Measurements from ENCODE around the gene STX8.

The STX8 gene

DNA sequence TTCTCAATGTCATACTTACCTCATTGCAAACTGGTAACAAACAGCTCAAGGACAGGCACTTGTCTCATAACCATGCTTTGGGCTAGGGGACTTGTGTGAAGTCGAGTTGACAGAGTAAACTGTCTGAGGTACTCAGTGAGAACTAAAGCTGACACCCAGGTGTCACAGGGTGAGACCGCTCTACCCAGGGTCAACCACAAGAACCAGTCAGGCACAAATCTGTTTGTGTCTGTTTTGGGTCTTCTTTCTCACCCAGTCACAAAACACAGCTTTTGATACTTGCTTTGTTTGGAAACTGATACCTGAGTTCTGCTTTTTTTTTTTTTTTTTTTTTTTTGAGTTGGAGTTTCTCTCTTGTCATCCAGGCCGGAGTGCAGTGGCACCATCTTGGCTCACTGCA, 161.1 kb downstream of the STX8 start:
- no peak for TF ChIP-seq GATA3 (IDR thresholded peaks at IDR 0.05; ENCODE audit: low read depth, low read length)
- no peak for TF ChIP-seq GATA2 (IDR thresholded peaks at IDR 0.05; ENCODE audit: low read depth, low read length)

DNA sequence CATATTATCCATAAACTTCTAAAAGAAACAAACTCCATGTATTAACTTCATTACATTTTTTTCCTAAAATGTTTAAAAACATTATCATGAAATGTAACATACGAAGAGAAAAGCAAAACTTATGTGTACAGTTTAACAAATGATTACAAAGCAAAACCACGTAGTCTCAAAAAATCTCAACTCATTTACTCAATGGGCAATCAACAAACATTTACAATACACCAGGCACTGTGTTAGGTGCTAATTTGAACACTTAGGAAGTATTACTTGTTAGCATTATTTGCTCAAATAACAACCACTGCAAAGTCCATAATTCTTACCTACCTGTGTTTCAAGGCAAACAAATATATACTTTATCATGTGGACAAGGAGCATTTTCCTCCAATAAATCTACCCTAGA, 164.9 kb downstream of the STX8 start:
- TF ChIP-seq GATA2 (IDR thresholded peaks at IDR 0.05; ENCODE audit: low read depth, low read length) (no peak), GATA3 (IDR thresholded peaks at IDR 0.05; ENCODE audit: low read depth, low read length) (no peak)

DNA sequence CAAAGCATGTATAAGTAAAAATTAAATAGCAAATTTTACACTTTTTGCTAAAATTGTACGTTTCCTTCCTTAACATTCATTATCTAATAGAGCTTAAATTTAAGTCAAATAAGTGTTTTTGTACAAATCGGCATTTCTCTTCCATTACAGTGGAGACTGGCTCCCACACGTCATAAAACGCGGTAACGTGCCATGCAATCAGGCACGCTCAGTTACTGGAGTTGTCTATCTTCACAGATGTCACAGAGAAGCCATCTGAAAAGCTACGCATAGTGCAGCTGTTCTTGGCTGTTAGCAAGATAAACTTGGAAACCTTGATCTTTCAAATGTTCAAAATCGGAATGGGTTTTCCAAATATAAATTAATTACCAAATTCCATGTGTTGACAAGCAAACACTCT, 165.3 kb downstream of the STX8 start:
- no peak; the same call in 1 of the 2 replicates for TF ChIP-seq GATA2 (IDR thresholded peaks at IDR 0.05; ENCODE audit: low read depth, low read length)
- TF ChIP-seq GATA3 (IDR thresholded peaks at IDR 0.05; ENCODE audit: low read depth, low read length) = no peak

DNA sequence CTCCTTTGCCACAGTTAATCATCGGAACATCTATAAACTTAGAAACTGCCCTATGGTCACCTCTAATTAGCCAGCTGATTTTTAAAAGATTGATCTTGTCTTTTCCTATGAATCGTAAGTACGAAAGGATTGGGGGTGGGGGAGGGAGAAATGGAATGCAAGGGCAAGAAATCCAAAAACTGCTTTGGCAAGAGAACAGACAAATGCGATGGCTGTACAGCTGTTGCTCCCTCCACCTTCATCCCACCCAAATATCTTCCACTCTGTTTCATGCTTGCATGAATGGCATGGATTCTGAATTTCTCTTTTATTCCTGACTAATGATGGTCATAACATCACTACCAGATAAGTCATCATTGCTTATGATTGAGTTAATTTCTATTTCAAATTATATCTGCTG, 165.7 kb downstream of the STX8 start:
- TF ChIP-seq GATA2 (IDR thresholded peaks at IDR 0.05; ENCODE audit: low read depth, low read length) = no peak; the same call in 1 of the 2 replicates
- no peak for TF ChIP-seq GATA3 (IDR thresholded peaks at IDR 0.05; ENCODE audit: low read depth, low read length)

DNA sequence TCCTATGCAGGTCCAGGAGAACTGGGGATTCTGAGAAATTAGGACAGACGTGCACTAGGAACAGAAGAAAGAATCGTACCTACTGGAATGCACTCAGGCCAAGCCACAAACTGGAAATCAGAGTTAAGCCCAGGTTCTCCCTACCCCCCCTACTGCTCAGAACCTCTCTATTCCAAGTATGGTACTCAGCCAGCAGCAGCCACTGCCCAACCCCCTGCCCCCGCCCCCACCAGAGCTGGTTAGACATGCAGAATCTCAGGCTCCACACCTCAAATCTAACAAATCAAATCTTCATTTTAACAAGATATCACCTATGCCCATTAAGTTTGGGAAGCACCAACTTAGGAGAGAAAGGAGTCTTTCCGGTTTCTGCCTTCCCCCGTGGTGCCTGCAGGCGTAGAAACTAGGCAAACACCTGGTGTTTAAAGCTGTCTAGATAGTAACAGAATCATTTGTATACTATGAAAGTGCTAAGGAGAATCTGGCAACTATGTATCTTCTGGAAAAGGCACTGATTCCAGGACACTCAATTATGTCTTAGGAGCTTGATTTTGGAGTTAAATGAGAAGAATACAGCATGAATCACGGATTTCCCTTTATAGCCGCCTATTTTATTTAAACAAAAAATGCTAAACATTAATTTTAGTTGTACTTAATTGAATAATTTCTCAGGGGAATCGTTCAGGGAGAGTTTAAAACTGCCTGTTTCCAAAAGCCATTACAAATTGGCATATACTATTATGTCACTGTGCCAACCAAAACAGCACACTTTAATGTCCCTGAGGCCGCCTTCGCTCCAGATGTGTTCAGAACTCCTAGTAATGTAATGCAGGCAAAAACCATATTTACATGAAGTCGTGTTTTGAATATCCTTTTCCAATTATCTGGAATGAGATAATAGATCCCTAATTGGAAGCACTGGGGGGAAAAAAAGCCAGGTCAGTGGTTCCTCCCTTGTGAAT, 166.5 kb downstream of the STX8 start:
- TF ChIP-seq GATA2 (IDR thresholded peaks at IDR 0.05; ENCODE audit: low read depth, low read length) (no peak), GATA3 (IDR thresholded peaks at IDR 0.05; ENCODE audit: low read depth, low read length) (no peak)

DNA sequence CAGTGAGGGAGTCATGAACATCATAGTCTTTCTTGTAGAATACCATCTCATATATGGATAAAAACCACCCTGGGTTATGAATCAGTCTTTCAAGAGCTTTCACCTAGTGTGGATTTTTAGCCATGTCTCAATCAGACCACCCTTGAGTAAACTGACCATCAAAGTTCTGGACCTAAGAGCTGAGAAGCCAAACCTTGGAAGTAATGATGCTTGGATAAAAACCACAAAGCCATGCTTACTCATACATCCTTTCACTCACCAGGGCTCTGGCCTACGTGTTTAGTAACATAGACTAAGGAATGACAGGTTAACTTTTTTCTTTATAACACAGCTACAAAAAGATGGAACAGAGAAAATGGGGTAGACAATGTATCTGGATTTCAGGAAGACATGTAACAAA, 167.2 kb downstream of the STX8 start:
- TF ChIP-seq GATA2 (IDR thresholded peaks at IDR 0.05; ENCODE audit: low read depth, low read length) (no peak), GATA3 (IDR thresholded peaks at IDR 0.05; ENCODE audit: low read depth, low read length) (no peak)

DNA sequence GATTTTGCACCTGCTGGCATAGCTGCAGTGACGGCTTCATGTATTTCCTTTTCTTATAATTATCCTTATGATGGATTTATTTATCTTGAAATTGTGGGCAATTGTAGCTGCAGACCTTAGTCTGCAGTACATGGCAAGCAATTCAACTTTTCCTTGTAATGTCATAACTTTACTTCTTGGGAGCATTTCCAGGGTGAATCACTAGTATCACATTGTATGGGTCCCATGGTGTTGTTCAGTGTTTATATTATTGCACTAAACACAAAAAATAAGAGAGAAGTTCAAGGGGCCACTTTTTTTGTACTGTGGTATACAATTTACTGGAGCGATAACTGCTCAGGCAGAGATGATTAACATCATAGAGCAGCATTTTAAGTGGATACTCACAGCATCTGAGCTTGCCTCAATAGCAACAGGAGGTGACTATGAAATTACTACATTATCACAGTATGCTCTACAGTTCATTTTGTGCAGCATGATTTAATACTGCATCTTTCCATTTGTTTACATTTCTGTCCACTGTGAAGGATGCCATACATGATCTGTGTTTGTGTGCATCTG, 169.5 kb downstream of the STX8 start:
- no peak for TF ChIP-seq GATA2 (IDR thresholded peaks at IDR 0.05; ENCODE audit: low read depth, low read length)
- no peak for TF ChIP-seq GATA3 (IDR thresholded peaks at IDR 0.05; ENCODE audit: low read depth, low read length)

DNA sequence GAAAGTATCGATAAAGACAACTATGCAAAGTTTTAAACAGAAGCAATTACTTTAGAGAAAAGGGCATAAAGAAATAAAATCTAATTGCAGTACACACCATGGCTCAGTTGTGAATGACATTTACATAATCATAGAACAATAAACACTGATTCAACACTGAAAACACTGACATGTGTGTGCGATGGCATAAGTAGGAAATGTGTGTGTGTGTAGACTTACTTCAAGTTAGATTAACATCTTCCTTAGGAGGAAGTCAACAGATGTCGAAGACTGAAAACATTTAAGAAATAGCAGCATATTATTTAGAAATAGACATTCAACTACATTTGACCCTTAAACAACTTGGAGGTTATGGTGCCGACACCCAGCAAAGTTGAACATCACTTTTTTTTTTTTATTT, 172.4 kb downstream of the STX8 start:
- TF ChIP-seq GATA2 (IDR thresholded peaks at IDR 0.05; ENCODE audit: low read depth, low read length) (no peak), GATA3 (IDR thresholded peaks at IDR 0.05; ENCODE audit: low read depth, low read length) (no peak)

DNA sequence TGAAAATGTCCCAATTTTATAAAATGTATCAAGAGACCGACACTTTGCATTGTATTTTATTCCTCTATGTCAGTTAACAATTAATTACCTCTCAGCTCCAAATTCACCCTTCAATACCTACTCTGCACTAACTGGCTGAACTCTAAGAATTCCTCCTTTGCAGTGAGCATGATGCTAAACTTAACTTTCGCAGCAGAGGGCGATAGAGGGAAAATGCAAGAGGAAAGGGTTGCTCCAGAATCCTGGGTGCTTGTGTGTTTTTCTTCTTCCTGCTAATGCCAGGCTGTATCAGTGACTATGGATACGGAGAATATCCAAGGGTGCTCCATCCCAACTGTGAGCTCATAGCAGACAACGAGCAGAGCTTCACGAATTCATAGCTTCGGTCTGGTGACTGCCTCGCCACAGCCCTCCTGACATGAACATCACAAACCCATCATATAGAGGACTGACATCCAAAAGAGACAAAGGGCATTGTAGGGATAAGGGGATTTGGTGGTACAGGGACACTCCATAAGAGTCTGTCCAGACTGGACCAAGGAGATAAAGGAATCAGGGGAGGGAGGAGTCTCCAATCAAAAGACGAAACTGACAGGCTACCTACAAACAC, 172.9 kb downstream of the STX8 start:
- no peak for TF ChIP-seq GATA3 (IDR thresholded peaks at IDR 0.05; ENCODE audit: low read depth, low read length)
- no peak for TF ChIP-seq GATA2 (IDR thresholded peaks at IDR 0.05; ENCODE audit: low read depth, low read length)

DNA sequence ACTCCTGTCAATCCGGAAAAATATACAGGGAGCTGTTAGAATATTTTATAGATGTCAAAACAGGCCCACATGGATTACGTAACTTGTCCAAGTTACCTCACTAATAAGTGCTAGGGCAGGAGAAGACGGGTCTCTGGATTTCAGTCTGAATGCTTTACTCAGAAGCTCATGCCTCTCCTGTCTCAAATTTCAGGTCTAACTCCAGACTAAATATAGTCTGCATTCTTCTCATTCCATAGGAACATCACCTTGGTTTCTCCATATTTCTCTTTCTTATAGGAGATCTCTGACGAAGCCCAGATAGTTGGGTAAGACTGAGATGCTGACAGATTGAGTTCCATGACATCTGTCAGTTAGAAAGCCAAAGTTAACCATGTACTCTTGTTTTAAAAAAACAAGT, 174.2 kb downstream of the STX8 start:
- TF ChIP-seq GATA3 (IDR thresholded peaks at IDR 0.05; ENCODE audit: low read depth, low read length) (no peak), GATA2 (IDR thresholded peaks at IDR 0.05; ENCODE audit: low read depth, low read length) (no peak)

DNA sequence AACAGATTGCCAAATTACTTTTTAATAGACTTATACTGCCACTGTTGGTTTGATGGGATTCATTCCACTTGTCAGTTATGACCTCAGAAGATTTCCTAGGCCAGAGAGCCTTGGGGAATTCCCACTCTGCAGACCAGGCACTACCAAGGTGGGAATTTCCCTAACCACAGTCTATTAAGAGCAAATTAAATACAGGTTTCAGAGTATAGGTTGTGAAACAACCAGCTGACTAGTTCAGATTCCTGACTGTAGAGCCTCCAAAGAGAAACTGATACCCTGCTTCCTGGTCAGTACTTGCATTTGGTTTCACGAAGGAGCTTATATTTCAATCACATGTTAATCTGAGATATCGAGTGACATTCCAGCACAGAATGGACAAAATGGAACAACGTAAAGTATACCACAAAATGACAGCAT, 186.5 kb downstream of the STX8 start:
- TF ChIP-seq GATA2 (IDR thresholded peaks at IDR 0.05; ENCODE audit: low read depth, low read length) (no peak), GATA3 (IDR thresholded peaks at IDR 0.05; ENCODE audit: low read depth, low read length) (no peak)

DNA sequence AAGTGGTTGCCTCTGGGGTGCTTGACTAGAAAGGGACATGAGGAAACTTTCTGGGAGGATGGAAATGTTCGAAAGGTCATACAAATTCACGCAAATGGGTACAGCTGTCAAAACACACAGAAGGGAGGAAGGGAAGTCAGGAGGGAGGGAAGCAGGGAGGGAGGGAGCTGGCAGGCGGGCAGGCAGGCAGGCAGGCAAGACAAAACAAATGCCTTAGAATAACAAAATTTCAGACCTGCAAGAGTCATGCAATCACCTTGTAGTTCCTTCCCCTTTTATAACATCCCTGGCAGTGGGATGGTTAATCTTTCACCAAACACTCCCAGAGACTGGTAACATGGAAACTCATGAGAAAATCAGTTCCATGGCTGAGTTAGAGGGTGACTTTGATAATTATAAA, 189.2 kb downstream of the STX8 start:
- TF ChIP-seq GATA3 (IDR thresholded peaks at IDR 0.05; ENCODE audit: low read depth, low read length) (no peak), GATA2 (IDR thresholded peaks at IDR 0.05; ENCODE audit: low read depth, low read length) (no peak)

DNA sequence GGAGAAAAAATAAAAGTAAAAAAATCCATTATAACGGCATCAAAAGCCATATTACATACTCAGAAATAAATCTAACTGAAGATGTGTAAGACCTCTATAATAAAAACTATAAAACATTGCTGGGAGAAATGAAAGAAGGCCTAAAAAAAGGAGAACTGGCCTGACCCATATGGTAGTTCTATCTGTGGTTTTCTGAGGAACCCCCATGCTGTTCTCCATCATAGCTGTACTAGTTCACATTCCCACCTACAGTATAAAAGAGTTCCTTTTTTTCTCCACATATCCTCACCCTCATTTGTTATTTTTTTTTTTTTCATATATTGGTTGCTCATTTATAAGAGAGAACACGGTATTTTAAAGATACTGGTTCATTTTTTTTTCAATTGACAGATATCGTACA, 191.8 kb downstream of the STX8 start:
- no peak for TF ChIP-seq GATA3 (IDR thresholded peaks at IDR 0.05; ENCODE audit: low read depth, low read length)
- no peak for TF ChIP-seq GATA2 (IDR thresholded peaks at IDR 0.05; ENCODE audit: low read depth, low read length)

DNA sequence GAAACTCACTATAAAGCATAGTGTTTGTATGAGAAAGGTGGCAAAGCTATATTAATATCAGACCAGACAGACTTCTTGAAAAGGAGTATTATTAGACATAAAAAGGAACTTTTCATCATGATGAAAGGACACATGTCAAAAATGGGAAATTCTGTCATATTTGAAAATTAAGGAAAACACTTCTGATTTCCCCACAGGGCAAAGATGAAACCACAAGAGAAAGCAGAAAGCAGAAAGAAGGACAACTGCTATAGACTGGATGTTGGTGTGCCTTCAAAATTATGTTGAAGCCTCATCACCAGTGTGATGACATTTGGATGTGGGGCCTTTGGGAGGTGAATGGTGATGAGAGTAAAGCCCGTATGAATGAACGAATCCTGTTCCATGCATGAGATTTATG, 193.0 kb downstream of the STX8 start:
- TF ChIP-seq GATA2 (IDR thresholded peaks at IDR 0.05; ENCODE audit: low read depth, low read length) = no peak
- no peak for TF ChIP-seq GATA3 (IDR thresholded peaks at IDR 0.05; ENCODE audit: low read depth, low read length)

DNA sequence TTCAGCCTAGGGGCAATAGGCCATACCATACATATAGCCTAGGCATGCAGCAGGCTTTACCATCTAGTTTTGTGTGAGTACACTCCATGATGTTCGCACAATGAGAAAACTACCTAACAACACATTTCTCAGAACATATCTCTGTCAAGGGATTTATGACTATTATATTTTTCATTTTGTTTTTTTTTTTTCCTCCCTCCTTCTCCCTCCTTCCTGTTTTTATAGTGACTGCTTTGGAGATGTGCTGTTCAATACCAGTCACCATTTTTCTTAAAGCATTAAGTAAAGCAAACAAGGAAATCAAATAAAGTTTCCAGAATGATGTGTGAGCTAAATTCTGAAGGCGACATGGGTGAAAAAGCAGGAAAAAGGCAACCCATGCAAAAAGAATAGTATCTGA, 194.6 kb downstream of the STX8 start:
- TF ChIP-seq GATA2 (IDR thresholded peaks at IDR 0.05; ENCODE audit: low read depth, low read length) = no peak
- TF ChIP-seq GATA3 (IDR thresholded peaks at IDR 0.05; ENCODE audit: low read depth, low read length) = no peak

Data from SH-SY5Y (cell line).